Adrenal gland (tissue), 12 donors: Measurements from ENCODE around the gene COL1A1. TPM values are rescaled to one million over a fixed set of nuclear protein-coding genes. Genes with fewer than 3 reads are reported as not detected.
A peak's percentile ranks its signal among the peaks of the same experiment; 100 is the strongest.

Experiments
- DNase-seq, 7 donors: peaks; one replicate each; pipeline ENCODE4 v3.0.0-alpha.2; 2019 to 2020
- H3K27ac ChIP-seq, 5 donors: fragments of 200-600 bp; sonication (generic) in 4 of 5; 1 replicate in 3 of 5; 2 replicates in 2 of 5; pipeline versions ENCODE4 v1.5.1 to v1.8.0; 2016 to 2020; ENCODE audit warnings: mild to moderate bottlenecking in 1 of 5
- H3K27me3 ChIP-seq: fragments of 200-600 bp; 2 replicates; pipeline ENCODE4 v1.8.0; 2021
- H3K36me3 ChIP-seq, 2 donors: fragments of 200-600 bp; replicated peaks in 1 of 2; 1 replicate in 1 of 2; 2 replicates in 1 of 2; pipeline versions ENCODE4 v1.5.1 to v1.8.0; 2018 to 2022
- H3K4me1 ChIP-seq, 2 donors: fragments of 200-600 bp; replicated peaks in 1 of 2; 1 replicate in 1 of 2; 2 replicates in 1 of 2; pipeline versions ENCODE4 v1.5.1 to v1.8.0; 2018 to 2021
- H3K4me3 ChIP-seq, 4 donors: fragments of 200-600 bp; sonication (generic) in 3 of 4; one replicate each; pipeline ENCODE4 v1.5.1; 2016 to 2018
- H3K9me3 ChIP-seq, 3 donors: fragments of 200-600 bp; sonication (generic) in 1 of 3; replicated peaks in 1 of 3; 1 replicate in 2 of 3; 2 replicates in 1 of 3; pipeline versions ENCODE4 v1.5.1 to v1.8.0; 2016 to 2021
- CTCF ChIP-seq, 6 experiments: fragments of 450-650 bp in 4 of 6; fragments of 200-600 bp in 2 of 6; sonication (generic) in 1 of 6; IDR thresholded peaks; 1 replicate in 5 of 6; 2 replicates in 1 of 6; pipeline versions ENCODE4 v1.5.1 to v1.8.0; 2016 to 2021; ENCODE audit warnings: antibody characterized with exemption in 6 of 6, mild to moderate bottlenecking in 2 of 6, moderate library complexity in 1 of 6
- POLR2A ChIP-seq, 2 donors: fragments of 450-650 bp; IDR thresholded peaks; one replicate each; pipeline ENCODE4 v1.6.1; 2017; ENCODE audit warnings: antibody characterized with exemption in 2 of 2, mild to moderate bottlenecking in 2 of 2, moderate library complexity in 1 of 2
- WGBS, 4 donors: extraction: QIAGEN DNeasy Blood & Tissue Kit in 2 of 4; methylation state at CpG; one replicate each; pipeline versions ENCODE4 v1.1.5 to v1.1.7; 2013 to 2017; 5-methylcytosine and 5-hydroxymethylcytosine counted together
- intact Hi-C, 2 donors: fragments of 100-400 bp; cut with DNase I; formaldehyde crosslinking; loops; one replicate each; pipeline versions ENCODE4 v1.14.1 to v1.15.0; 2022 to 2023
- polyA plus RNA-seq, 3 donors: library from polyadenylated mRNA; stranded (reverse); fragments of 200-250 nt in 2 of 3; fragments of 350-450 nt in 1 of 3; fragmentation: Illumina TruSeq in 1 of 3; extraction: RNeasy Lipid Tissue Mini Kit (QIAGEN cat#74804) in 1 of 3; gene quantifications; one replicate each; pipeline ENCODE4 v1.2.3, GENCODE V29; 2013 to 2014
- total RNA-seq, 9 donors: library from RNA; depleted of rRNA in 4 of 9; stranded (reverse); fragments of >200 nt in 4 of 9; fragments of 120-200 nt in 1 of 9; fragmentation: NEBNext Ultra II Directional in 1 of 9; extraction: Animal tissue kit (Norgen Biotek cat#: 25700) in 1 of 9; gene quantifications; one replicate each; pipeline versions ENCODE4 v1.1.0 to v1.2.4, GENCODE V29; 2013 to 2023
- donor health status: healthy with polysubstance abuse.
- donor health status: Bipolar disorder and iron deficiency.
- donor health status: DM: yes; HTN: yes; CAD: no.
- donor health status: DM: no; HTN: no; CAD: no.
- donor health status: DM: no; HTN: no; CAD: no.
- donor health status: DM: yes; HTN: yes; CAD: no.

The COL1A1 gene
- total and polyA plus RNA-seq, 12 donors, result 39.6 to 263 (median 87.2) TPM

GRCh38 chr17:50214976-50215760 is 13.7 kb upstream of the COL1A1 start:
- DNase-seq, result no peak
- no peak for TF ChIP-seq POLR2A (IDR thresholded peaks at IDR 0.05)
- no peak for TF ChIP-seq CTCF (IDR thresholded peaks at IDR 0.05)
- no peaks in the 10 kb centered on the region for H3K9me3 ChIP-seq
- peak overlapping the region in 2 of 5 donors; percentile 62 to 79 for H3K27ac ChIP-seq
- H3K27me3 ChIP-seq, result peaks cover 7% of the 10 kb centered on the region
- WGBS, 4 donors, result 52 to 77% (median 71%) methylated on average over 8 of the region's 8 CpGs
- no peaks in the 10 kb centered on the region for H3K36me3 ChIP-seq
- H3K4me3 ChIP-seq, result no peak overlapping the region
- intact Hi-C loops, result no loop called here
- peaks cover 0 to 8% of the 10 kb centered on the region in 2 donors for H3K4me1 ChIP-seq

GRCh38 chr17:50213026-50214022 is 11.9 kb upstream of the COL1A1 start:
- 65 to 71% (median 69%) methylated on average over 7 to 9 of the region's 9 CpGs for WGBS, 4 donors
- Histone ChIP-seq H3K36me3 (no peaks in the 10 kb centered on the region), H3K9me3 (no peaks in the 10 kb centered on the region), H3K4me3 (no peak overlapping the region), H3K27me3 (peaks cover 7% of the 10 kb centered on the region), H3K27ac (no peak overlapping the region), H3K4me1 (peaks cover 0 to 1% of the 10 kb centered on the region in 2 donors)
- DNase-seq, result no peak
- no peak for TF ChIP-seq CTCF (IDR thresholded peaks at IDR 0.05)
- no peak for TF ChIP-seq POLR2A (IDR thresholded peaks at IDR 0.05)
- intact Hi-C loops, result no loop called here

DNA sequence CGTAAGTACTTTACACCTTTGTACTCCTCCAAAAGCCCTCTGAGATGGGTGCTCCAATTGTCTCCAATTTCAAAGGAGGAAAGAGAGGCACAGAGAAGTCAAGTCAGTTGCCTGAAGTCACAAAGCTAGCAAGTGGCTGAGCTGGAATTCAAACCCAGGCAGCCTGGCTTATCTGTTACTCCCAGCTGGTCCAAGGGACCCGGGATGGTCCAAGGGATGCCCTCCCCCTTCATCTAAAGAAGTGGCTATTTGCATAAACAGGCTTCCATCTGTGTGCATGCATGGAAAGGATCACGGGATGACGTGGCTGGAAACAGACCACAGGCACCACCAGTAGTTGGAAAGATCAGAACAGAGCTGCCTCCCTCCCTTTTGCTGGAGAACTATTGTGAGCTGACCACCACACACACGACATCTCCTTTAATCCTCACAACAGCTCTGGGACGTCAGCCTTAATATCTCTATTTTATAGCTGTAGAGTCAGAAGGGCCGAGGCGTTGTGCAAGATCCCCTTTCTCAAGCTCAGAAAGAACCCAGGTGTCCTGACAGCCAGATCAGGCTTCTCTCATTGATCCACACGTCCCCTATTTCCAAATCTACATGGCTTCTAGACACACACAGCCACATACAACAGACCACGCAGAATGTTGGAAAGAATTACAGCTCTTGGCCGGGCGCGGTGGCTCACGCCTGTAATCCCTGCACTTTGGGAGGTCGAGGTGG is 10.9 kb upstream of the COL1A1 start:
- H3K27me3 ChIP-seq, result peaks cover 7% of the 10 kb centered on the region
- TF ChIP-seq POLR2A (IDR thresholded peaks at IDR 0.05), result no peak
- TF ChIP-seq CTCF (IDR thresholded peaks at IDR 0.05), result no peak
- peaks cover 0 to 3% of the 10 kb centered on the region in 2 donors for H3K4me1 ChIP-seq
- peak in 1 of 7 donors; percentile 19 for DNase-seq
- H3K4me3 ChIP-seq, result no peak overlapping the region
- peak overlapping the region in 2 of 5 donors; percentile 75 to 95 for H3K27ac ChIP-seq
- H3K36me3 ChIP-seq, result no peaks in the 10 kb centered on the region
- H3K9me3 ChIP-seq, result no peaks in the 10 kb centered on the region
- intact Hi-C loops, result no loop called here
- WGBS, 4 donors, result 60 to 74% (median 72%) methylated on average over 15 of the region's 15 CpGs
